ENCODE results near the gene TFIP11. TPM values are rescaled to one million over a fixed set of nuclear protein-coding genes. Genes with fewer than 3 reads are reported as not detected.

The TFIP11 gene
- total RNA-seq, 1 donor from 2014 or later: 23.2 TPM

DNA sequence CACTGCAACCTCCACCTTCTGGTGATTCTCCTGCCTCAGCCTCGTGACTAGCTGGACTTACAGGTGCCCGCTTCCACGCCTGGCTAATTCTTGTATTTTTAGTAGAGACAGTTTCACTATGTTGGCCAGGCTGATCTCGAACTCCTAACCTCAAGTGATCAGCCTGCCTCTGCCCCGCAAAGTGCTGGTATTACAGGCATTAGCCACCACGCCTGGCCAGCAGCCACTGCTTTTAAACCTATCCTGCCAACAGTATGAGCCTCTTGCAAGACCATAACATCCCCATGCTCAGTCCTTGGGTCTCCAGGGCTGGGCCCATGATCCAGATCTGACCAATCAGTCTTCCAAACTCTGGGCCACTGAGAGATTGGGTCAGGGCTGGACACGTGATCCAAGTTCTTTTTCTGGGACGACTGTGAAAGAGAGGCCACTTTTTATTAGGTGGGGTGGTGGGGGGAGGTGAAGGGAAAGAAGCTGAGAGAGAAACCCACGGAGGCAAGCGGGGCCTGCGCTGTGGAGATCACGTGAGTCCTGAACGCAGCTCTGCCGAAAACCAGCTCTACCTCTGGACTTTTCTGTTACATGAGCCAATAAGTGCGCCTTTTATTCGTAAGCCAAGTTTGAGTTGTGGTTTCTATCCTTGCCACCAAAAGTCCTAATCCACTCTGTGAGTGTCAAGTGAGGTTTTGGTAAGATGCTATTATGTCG lies 65.3 kb downstream of the TFIP11 start:
- no peak for ATAC-seq

DNA sequence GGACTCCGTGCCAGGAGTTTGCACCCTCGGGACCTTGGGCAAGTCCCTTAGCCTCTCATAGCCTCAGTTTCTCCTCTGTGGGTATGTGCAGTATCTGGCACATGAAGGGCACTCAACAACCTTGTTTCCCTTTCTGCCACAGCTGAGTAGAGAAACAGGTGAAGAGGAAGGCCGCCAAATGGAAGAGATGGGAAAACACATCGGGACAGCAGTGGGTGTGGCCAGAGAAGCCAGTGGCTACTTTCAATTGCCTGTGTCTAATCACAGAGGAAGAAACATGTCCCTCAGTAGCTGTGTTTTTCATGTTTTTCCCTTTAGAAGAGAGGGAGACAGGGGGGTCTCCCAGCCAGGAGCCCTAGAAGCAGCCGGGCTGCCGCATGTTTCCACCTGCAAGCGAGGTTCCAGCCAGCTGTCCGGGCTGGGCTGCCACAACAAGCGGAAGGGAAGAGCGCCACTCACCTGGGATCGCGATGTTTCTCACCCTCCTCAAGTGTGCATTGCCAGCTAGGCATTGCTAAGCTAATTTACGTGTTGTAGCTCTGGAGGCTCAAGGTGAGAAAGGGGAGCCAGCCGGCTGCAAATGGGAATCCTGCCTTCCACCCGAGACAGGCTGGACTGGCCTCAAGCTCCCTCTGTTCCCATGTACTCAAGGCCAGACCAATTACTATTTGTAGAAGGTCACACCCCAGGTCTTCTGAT lies 66.5 kb downstream of the TFIP11 start:
- no peak for ATAC-seq

DNA sequence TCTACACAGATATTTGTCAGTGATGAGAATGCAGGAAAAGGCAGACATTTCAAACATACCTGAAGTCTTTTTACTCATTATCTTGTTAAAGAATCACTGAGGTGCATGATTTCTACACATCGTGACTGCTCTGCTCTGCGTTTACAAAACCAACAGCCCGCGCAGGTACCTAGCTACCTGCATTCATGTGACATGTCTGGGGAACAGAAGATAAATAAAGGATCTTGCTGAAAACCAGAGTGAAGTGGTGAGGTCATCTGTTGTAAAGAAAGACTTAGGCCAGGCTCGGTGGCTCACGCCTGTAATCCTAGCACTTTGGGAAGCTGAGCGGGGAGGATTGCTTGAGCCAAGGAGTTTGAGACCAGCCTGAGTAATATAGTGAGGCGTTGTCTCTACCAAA lies 67.5 kb downstream of the TFIP11 start:
- ATAC-seq: no peak

DNA sequence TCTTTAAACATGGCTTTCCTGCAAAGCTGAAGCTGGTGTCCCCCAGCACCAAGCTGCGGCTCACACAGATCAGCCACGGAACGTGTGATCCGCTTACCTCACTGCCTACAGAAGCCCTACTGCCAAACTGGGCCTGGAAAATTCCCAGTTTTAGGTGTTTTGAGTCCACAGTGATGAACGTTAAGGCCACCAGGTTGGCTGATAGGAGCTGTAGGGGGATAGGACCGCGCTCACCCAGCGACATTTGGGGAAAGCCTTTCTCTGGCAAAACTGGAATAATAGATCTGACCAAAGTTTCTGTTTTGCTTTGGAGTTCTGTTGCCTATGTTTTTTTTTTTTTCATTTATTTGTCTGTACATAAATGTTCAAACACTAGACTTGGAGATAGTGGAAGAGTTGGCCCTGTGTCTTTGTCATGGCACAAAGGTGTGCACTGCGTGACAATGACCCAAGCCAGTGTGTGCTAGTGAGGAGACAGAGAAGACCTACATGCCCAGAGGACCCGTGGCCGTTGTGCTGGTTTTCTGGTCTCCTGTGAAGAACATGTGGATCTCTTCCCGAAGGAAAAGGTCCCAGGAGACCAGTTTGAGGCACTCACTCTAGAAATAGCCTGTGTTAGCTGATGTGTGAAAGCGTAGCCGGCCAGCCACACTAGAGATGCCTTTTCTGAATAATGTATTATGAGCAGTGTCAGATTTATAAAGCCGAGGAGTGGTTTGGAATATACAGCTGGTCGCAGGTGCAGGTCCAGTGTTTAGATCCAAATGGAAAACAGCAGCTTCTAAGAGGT lies 68.2 kb downstream of the TFIP11 start:
- no peak for ATAC-seq

DNA sequence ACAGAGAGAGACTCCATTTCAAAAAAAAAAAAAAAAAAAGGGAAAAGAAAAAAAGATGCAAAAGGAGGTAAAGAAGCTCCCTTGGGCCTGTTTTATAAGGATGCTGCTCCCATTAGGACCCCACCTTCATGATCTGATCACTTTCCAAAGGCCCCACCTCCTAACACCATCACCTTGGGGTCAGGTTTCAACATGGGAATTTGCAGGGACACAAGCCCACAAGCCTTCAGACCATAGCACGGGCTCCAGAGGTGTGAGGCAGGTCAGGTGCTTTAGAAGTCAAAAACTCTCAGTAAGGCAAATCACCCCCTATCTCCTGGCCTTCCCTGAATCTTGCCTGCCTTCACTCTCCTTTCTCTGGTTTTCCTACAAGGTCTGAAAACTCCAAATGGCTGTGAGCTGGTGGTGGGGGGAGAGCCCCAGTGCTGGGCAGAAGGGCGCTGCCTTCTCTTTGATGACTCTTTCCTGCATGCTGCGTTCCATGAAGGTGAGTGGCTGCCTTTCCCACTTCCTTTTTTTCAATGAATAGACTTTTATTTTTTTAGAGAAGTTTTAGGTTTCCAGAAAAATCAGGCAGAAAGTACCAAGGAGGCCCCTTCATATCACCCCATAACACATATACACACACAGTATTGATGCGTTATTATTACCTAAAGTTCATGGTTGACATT lies 70.1 kb downstream of the TFIP11 start:
- no peak for ATAC-seq

Other genes with a start within 250 kb of the TFIP11 start
- gene ASPHD2, start 83.2 kb downstream of the TFIP11 start, total RNA-seq: 2.1 TPM
- 26.2 TPM for gene HPS4, start 28.7 kb downstream of the TFIP11 start, total RNA-seq
- 21.0 TPM for gene SRRD, start 28.6 kb downstream of the TFIP11 start, total RNA-seq
- gene TPST2, start 77.7 kb upstream of the TFIP11 start, total RNA-seq: 17.5 TPM
- gene CRYBB1, start 105.6 kb upstream of the TFIP11 start, total RNA-seq: not detected
- not detected for gene CRYBA4, start 109.5 kb upstream of the TFIP11 start, total RNA-seq
- gene MIAT, start 145.1 kb upstream of the TFIP11 start, total RNA-seq: 1.1 TPM

Measured in esophagus mucosa (tissue), 1 donor.